GM12875 (cell line): ENCODE results near the gene SULT4A1.
A peak's percentile ranks its signal among the peaks of the same experiment; 100 is the strongest.

ENCODE experiments used
- H3K4me3 ChIP-seq: one replicate; pipeline ENCODE4 v1.5.1; 2011; ENCODE audit warnings: low read depth, low read length, control low read depth
- TF ChIP-seq, protein P1 (sequence below): IDR thresholded peaks from 2 replicates; pipeline ENCODE4 v1.5.1; 2011; ENCODE audit warnings: low read depth, mild to moderate bottlenecking, control low read depth, inconsistent platforms, low read length, moderate library complexity, borderline replicate concordance; ENCODE audit not compliant: insufficient read depth

SULT4A1 gene

DNA sequence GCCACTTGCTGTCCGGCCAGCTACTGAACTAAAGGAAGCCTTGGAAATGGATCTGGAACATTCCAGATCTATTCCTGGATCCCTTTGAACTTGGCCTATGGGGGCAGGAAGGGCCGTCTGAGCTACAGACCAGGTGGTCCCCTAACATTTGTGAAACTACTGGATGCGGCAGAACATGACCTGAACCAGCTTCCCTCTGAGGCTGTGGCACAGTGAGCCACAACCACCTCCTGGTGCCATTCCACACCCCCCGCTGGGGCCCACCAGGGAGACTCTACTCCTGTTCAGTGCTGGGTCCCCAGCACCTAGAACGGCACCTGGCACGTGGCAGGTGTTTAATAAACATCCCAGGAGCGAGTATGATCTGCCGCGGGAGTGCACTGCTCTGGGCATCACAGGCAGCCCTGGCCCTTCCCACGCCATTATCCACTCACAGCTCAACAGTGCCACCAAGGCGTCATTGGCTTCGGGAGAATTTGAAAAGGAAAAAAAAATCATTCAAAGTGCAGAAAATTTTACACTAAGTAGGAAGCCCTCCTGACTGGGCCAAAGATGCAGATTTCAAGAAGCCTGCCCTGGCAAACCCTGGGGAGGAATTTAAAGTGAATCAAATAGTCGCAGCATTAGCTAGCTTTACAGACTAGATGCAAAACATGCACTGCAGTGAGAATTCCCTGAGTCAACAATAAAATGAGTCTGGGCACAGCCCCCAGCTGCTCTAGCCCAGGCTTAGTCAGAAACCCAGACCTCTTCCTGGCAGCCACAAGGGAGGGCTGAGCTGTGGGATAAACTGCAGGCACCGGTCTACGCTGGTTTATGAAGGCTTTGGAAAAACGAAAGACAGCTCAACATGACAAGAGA lies 35.9 kb downstream of the SULT4A1 start:
- TF ChIP-seq, protein P1, sequence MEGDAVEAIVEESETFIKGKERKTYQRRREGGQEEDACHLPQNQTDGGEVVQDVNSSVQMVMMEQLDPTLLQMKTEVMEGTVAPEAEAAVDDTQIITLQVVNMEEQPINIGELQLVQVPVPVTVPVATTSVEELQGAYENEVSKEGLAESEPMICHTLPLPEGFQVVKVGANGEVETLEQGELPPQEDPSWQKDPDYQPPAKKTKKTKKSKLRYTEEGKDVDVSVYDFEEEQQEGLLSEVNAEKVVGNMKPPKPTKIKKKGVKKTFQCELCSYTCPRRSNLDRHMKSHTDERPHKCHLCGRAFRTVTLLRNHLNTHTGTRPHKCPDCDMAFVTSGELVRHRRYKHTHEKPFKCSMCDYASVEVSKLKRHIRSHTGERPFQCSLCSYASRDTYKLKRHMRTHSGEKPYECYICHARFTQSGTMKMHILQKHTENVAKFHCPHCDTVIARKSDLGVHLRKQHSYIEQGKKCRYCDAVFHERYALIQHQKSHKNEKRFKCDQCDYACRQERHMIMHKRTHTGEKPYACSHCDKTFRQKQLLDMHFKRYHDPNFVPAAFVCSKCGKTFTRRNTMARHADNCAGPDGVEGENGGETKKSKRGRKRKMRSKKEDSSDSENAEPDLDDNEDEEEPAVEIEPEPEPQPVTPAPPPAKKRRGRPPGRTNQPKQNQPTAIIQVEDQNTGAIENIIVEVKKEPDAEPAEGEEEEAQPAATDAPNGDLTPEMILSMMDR = peak; percentile 20; the same call in 1 of the 2 replicates
- H3K4me3 ChIP-seq = no peak overlapping the region

DNA sequence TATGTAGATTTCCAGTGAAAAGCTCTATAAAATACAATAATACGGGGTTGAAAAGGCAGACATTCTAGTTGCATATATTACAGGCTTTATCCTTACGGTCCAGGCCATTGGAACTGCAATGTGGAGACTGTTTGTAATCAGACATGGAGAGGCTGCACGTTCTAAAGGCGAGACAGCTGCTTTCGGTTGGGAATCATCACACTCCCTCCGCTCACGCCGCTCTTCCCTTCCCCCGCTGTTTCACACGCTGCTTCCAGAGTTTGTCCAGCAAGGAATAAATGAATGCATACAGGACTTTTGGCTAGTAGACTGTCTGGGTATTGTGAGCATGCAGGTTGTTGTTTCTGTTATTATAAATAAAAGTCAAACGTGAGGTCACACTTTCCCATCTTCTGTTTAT lies 36.7 kb downstream of the SULT4A1 start:
- TF ChIP-seq, protein P1 = no peak
- no peak overlapping the region for H3K4me3 ChIP-seq

DNA sequence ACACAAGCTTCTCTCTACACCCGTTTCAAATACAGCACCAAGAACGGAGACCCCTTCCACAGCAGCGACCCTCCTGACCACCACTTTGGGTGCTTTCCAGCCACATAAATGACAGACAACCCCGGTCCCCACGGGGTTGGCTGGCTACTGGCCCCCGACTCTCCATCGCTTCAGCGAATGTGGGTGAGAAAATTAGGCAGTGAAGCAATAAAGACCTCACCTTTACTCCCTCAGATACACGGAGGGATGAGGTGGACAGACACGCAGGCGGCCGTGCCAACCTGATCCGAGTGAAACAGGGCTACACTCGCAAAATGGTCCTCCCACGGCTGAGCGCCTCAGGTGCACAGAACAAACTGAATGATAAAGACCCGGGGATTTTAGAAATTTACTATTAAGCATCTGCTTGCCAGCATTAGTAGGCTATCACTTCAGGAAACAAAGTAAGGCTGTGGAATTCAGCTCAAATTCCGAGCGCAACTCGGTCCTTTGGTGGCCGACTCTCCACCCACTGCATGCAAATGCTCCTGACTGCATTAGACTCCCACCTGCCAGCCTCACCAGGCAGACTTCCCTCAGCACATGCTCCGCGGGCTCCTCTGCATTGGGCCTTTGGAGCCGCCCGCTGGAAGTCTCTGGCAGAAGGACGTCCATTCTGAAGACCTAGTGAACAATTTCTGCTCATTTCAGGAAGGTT lies 37.4 kb downstream of the SULT4A1 start:
- no peak overlapping the region for H3K4me3 ChIP-seq
- TF ChIP-seq, protein P1 = no peak

GRCh38 chr22:43823911-43824665 lies 38.2 kb downstream of the SULT4A1 start:
- H3K4me3 ChIP-seq = no peak overlapping the region
- TF ChIP-seq, protein P1 = no peak

GRCh38 chr22:43823353-43823908 lies 38.9 kb downstream of the SULT4A1 start:
- TF ChIP-seq, protein P1 = no peak
- H3K4me3 ChIP-seq = no peak overlapping the region

- TF ChIP-seq, protein P1 = no peak
- no peak overlapping the region for H3K4me3 ChIP-seq
These were observed 40.5 kb downstream of the SULT4A1 start for GRCh38 chr22:43821606-43822425.
